PC-9 (cell line): Measurements from ENCODE around the gene NOS1AP.

Source experiments
- CTCF ChIP-seq: fragments of 200-600 bp; sonication (generic); conservative IDR thresholded peaks from 2 replicates; pipeline ENCODE4 v1.6.1; 2017; ENCODE audit warnings: mixed run types, antibody characterized with exemption, mild to moderate bottlenecking, moderate library complexity
- EZH2 ChIP-seq: fragments of 200-600 bp; sonication (generic); IDR thresholded peaks from 2 replicates; pipeline ENCODE4 v1.8.0; 2017; ENCODE audit warnings: antibody characterized with exemption, low read depth

- no peak for TF ChIP-seq CTCF
- no peak for TF ChIP-seq EZH2
Measured at GRCh38 chr1:162072740-162073139, 3.2 kb downstream of the NOS1AP start.
